HG02885 (cell line): Measurements from ENCODE around the gene CACNA1B.
"Not testable (repeated sequence)": the region's sequence is repeated elsewhere in the genome, so short reads cannot be mapped to it uniquely, and the experiment has no call there.

Experiments used
- ATAC-seq: cut with Tn5 transposase; IDR thresholded peaks from one replicate; pipeline ENCODE4 v1.9.1; 2021; ENCODE audit warnings: mild to moderate bottlenecking; ENCODE audit not compliant: unreplicated experiment, poor library complexity

The CACNA1B gene

DNA sequence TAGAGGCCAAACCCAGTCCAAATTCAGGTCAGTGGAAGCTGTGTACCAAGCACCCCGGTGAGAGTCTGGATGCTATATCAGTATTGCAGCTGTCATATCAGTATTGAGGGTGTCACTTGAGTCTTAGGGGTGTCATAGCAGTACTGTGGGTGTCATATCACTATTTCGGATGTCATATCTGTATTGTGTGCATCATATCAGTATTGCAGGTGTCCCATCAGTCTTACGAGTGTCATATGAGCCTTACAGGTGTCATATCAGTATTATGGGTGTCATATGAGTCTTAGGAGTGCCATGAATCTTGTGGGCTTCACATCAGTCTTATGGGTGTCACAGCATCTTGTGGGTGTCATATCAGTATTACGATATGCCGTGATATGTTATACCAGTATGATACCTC lies 278.2 kb downstream of the CACNA1B start:
- ATAC-seq = not testable (repeated sequence)

DNA sequence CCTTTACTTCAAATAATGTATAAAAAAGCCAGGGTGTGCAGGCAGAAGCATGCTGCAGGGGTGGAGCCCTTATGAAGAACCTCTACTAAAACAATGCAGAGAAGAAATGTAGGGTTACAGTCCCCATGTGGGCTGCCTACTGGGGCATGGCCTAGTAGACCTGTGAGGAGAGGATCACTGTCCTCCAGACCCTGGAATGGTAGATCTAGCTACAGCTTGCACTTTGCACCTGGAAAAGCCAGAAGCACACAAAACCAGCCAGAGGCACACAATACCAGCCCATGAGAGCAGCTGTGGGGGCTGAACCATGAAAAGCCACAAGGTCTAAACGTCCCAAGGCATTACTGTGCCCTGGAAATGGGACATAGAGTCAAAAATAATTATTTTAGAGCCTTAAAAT lies 289.2 kb downstream of the CACNA1B start:
- ATAC-seq = not testable (repeated sequence)
